Neuronal stem cell (in vitro differentiated cells): ENCODE results near the gene GATA3.
A peak's percentile ranks its signal among the peaks of the same experiment; 100 is the strongest.

Experiments
- DNase-seq: peaks from one replicate; pipeline ENCODE4 v3.0.0-alpha.2; 2013; ENCODE audit warnings: low spot score
- H2AFZ ChIP-seq: one replicate; pipeline ENCODE4 v1.6.1; 2013; ENCODE audit warnings: mild to moderate bottlenecking, low read length, inconsistent platforms
- H2AK5ac ChIP-seq: 2 replicates; pipeline ENCODE4 v1.6.1; 2013; ENCODE audit warnings: low read depth, mild to moderate bottlenecking, inconsistent platforms, low read length, moderate library complexity, mixed read lengths
- H2BK120ac ChIP-seq: 2 replicates; pipeline ENCODE4 v1.6.1; 2013; ENCODE audit warnings: low read depth, mild to moderate bottlenecking, inconsistent platforms, low read length, moderate library complexity, mixed read lengths
- H2BK12ac ChIP-seq: one replicate; pipeline ENCODE4 v1.6.1; 2013; ENCODE audit warnings: low read length, inconsistent platforms
- H2BK15ac ChIP-seq: 2 replicates; pipeline ENCODE4 v1.6.1; 2013; ENCODE audit warnings: mild to moderate bottlenecking, low read length, inconsistent platforms, mixed read lengths
- H2BK5ac ChIP-seq: one replicate; pipeline ENCODE4 v1.6.1; 2013; ENCODE audit warnings: inconsistent platforms, mild to moderate bottlenecking, low read length, moderate library complexity
- H3K14ac ChIP-seq: one replicate; pipeline ENCODE4 v1.6.1; 2013; ENCODE audit warnings: low read length, inconsistent platforms
- H3K18ac ChIP-seq: 2 replicates; pipeline ENCODE4 v1.6.1; 2013; ENCODE audit warnings: low read length, inconsistent platforms
- H3K23ac ChIP-seq: 2 replicates; pipeline ENCODE4 v1.6.1; 2013; ENCODE audit warnings: low read depth, mild to moderate bottlenecking, mixed read lengths, low read length, inconsistent platforms; ENCODE audit not compliant: poor library complexity
- H3K27ac ChIP-seq: replicated peaks from 3 replicates; pipeline ENCODE4 v1.5.1; 2013; ENCODE audit warnings: low read length, inconsistent platforms
- H3K27me3 ChIP-seq, 3 experiments: 2 replicates each; pipeline ENCODE4 v1.6.1; 2013; ENCODE audit warnings: low read length in 3 of 3, mild to moderate bottlenecking in 2 of 3, inconsistent platforms in 1 of 3, low read depth in 1 of 3, mixed read lengths in 1 of 3, moderate library complexity in 1 of 3; ENCODE audit not compliant: control insufficient read depth in 3 of 3, insufficient read depth in 3 of 3
- H3K36me3 ChIP-seq, 2 donors: replicated peaks in 1 of 2; 2 replicates each; pipeline ENCODE4 v1.6.1; 2013; ENCODE audit warnings: low read length in 2 of 2; ENCODE audit not compliant: control insufficient read depth in 2 of 2, insufficient read depth in 2 of 2
- H3K4ac ChIP-seq: 2 replicates; pipeline ENCODE4 v1.6.1; 2013; ENCODE audit warnings: inconsistent platforms, mild to moderate bottlenecking, low read length, moderate library complexity
- H3K4me1 ChIP-seq, 2 donors: 1 replicate in 1 of 2; 2 replicates in 1 of 2; pipeline ENCODE4 v1.6.1; 2013; ENCODE audit warnings: low read length in 2 of 2, low read depth in 1 of 2; ENCODE audit not compliant: control insufficient read depth in 2 of 2, insufficient read depth in 1 of 2
- H3K4me2 ChIP-seq: one replicate; pipeline ENCODE4 v1.6.1; 2013; ENCODE audit warnings: mild to moderate bottlenecking, low read length, inconsistent platforms; ENCODE audit not compliant: insufficient read depth, poor library complexity, severe bottlenecking
- H3K4me3 ChIP-seq, 2 donors: 2 replicates each; pipeline ENCODE4 v1.5.1; 2013; ENCODE audit warnings: low read length in 2 of 2, mild to moderate bottlenecking in 2 of 2, inconsistent platforms in 1 of 2, moderate library complexity in 1 of 2
- H3K79me1 ChIP-seq: one replicate; pipeline ENCODE4 v1.6.1; 2013; ENCODE audit warnings: low read depth, mild to moderate bottlenecking, inconsistent platforms, low read length, moderate library complexity
- H3K9ac ChIP-seq: one replicate; pipeline ENCODE4 v1.6.1; 2013; ENCODE audit warnings: mild to moderate bottlenecking, low read depth, low read length, inconsistent platforms; ENCODE audit not compliant: poor library complexity
- H3K9me3 ChIP-seq, 2 donors: replicated peaks in 1 of 2; 2 replicates each; pipeline versions ENCODE3 to v1.6.1; 2013; ENCODE audit warnings: low read length in 2 of 2, mild to moderate bottlenecking in 2 of 2, inconsistent platforms in 1 of 2, low read depth in 1 of 2, mixed read lengths in 1 of 2, moderate library complexity in 1 of 2; ENCODE audit not compliant: control insufficient read depth in 2 of 2, insufficient read depth in 1 of 2
- H4K8ac ChIP-seq: one replicate; pipeline ENCODE4 v1.6.1; 2013; ENCODE audit warnings: low read depth, mild to moderate bottlenecking, inconsistent platforms, low read length, moderate library complexity
- H4K91ac ChIP-seq: one replicate; pipeline ENCODE4 v1.6.1; 2013; ENCODE audit warnings: low read length, low read depth, mild to moderate bottlenecking, inconsistent platforms; ENCODE audit not compliant: poor library complexity
- WGBS, 2 donors: extraction: QIAGEN DNeasy Blood & Tissue Kit; methylation state at CpG; one replicate each; pipeline ENCODE4 v1.1.7; 2013; ENCODE audit warnings: missing lambda C conversion rate in 2 of 2, mixed read lengths in 1 of 2; ENCODE audit not compliant: insufficient read length in 2 of 2, insufficient replicate concordance in 1 of 2; ENCODE audit errors: extremely low coverage in 2 of 2; 5-methylcytosine and 5-hydroxymethylcytosine counted together

The GATA3 gene

DNA sequence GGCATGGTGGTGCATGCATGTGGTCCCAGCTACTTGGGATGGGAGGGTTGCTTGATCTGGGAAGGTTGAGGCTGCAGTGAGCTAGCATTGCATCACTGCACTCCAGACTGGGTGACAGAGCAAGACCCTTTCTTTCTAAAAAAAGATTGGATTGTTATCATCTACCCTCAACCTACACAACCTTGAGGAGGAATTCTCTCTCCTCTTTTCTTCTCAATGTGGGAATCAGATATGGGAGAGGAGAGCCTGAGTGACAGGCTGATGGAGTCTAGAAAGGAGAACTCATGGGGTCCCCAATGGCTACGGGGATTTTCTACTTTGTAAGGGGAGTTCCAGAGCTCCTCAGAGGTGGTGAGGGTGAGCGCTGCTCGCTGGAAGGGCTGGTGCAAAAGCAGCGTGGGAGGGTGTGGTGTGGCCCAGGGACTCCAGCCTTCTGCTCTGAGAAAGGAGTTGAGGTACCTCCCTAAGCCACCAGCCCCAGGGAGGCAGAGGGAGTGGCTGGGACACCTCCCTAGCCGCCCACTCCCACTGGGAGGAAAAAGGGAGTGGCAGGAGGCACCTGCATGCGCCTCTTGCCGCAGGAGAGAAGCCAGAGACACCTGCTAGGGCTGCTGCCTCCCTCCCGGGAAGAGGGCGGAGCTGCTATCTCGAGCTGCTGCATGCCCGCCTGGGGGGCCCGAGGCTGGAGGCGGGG, 48.4 kb downstream of the GATA3 start:
- Histone ChIP-seq H2BK5ac (no peak overlapping the region), H4K8ac (no peak overlapping the region), H3K36me3 (no peaks in the 10 kb centered on the region), H3K27ac (no peak overlapping the region), H3K4ac (no peak overlapping the region), H2AK5ac (no peak overlapping the region), H2BK15ac (peak overlapping the region; percentile 7), H3K14ac (no peak overlapping the region), H4K91ac (no peak overlapping the region), H3K79me1 (no peaks in the 10 kb centered on the region), H3K9ac (no peak overlapping the region), H3K18ac (peak overlapping the region; percentile 67), H2BK12ac (no peak overlapping the region), H3K23ac (no peak overlapping the region), H3K4me1 (peaks cover 0 to 9% of the 10 kb centered on the region in 2 donors), H3K4me3 (no peak overlapping the region), H2BK120ac (no peak overlapping the region), H3K27me3 (peaks cover 0 to 13% (median 0%) of the 10 kb centered on the region in 3 experiments), H2AFZ (no peak overlapping the region), H3K4me2 (no peak overlapping the region), H3K9me3 (no peaks in the 10 kb centered on the region)
- no CpG with 5 or more reads among the region's 13 CpGs for WGBS, 2 donors
- no peak for DNase-seq

- H3K18ac ChIP-seq = no peak overlapping the region
- no peaks in the 10 kb centered on the region for H3K9me3 ChIP-seq
- H3K79me1 ChIP-seq = no peaks in the 10 kb centered on the region
- WGBS, 2 donors = no CpG with 5 or more reads among the region's 8 CpGs
- no peak overlapping the region for H2BK120ac ChIP-seq
- H3K4ac ChIP-seq = no peak overlapping the region
- no peak overlapping the region for H3K4me2 ChIP-seq
- H2BK5ac ChIP-seq = no peak overlapping the region
- H3K27ac ChIP-seq = no peak overlapping the region
- H2AFZ ChIP-seq = no peak overlapping the region
- no peak overlapping the region for H3K4me3 ChIP-seq
- H3K9ac ChIP-seq = no peak overlapping the region
- no peaks in the 10 kb centered on the region for H3K36me3 ChIP-seq
- no peak overlapping the region for H3K14ac ChIP-seq
- H4K91ac ChIP-seq = no peak overlapping the region
- H2BK12ac ChIP-seq = no peak overlapping the region
- no peak overlapping the region for H2AK5ac ChIP-seq
- H3K23ac ChIP-seq = no peak overlapping the region
- no peak for DNase-seq
- peaks cover 0 to 9% of the 10 kb centered on the region in 2 donors for H3K4me1 ChIP-seq
- H2BK15ac ChIP-seq = no peak overlapping the region
- peaks cover 0 to 13% (median 0%) of the 10 kb centered on the region in 3 experiments for H3K27me3 ChIP-seq
- no peak overlapping the region for H4K8ac ChIP-seq
Measured at GRCh38 chr10:8103543-8103942, 49.1 kb downstream of the GATA3 start.

DNA sequence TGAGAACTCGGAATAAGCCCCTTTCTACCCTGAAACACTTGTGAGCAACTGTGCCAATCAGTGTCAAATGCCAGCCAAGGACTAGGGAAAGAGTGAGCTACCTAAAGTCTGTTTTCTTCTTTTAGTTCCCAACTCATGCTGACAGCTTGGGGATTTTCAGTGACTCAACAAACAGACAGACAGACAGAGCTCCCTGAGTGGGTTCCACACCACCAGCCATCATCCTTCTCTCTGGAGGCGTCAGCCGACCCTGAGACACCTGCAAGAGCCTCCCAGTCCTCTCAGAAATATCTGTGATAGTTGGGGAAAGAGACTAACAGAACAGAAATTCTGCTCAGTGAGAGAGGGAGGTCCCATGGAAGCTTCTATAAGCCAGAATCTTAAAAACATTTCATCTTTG, 49.5 kb downstream of the GATA3 start:
- H4K91ac ChIP-seq = no peak overlapping the region
- no peak overlapping the region for H2AK5ac ChIP-seq
- peaks cover 0 to 9% of the 10 kb centered on the region in 2 donors for H3K4me1 ChIP-seq
- no peak overlapping the region for H3K18ac ChIP-seq
- H3K9ac ChIP-seq = no peak overlapping the region
- peaks cover 0 to 13% (median 0%) of the 10 kb centered on the region in 3 experiments for H3K27me3 ChIP-seq
- H3K9me3 ChIP-seq = no peaks in the 10 kb centered on the region
- no peak overlapping the region for H3K14ac ChIP-seq
- no peak for DNase-seq
- no peak overlapping the region for H2AFZ ChIP-seq
- H2BK15ac ChIP-seq = no peak overlapping the region
- no peak overlapping the region for H3K23ac ChIP-seq
- no peak overlapping the region for H2BK12ac ChIP-seq
- H4K8ac ChIP-seq = no peak overlapping the region
- no peaks in the 10 kb centered on the region for H3K79me1 ChIP-seq
- H3K4ac ChIP-seq = no peak overlapping the region
- no peak overlapping the region for H3K27ac ChIP-seq
- no peaks in the 10 kb centered on the region for H3K36me3 ChIP-seq
- no CpG with 5 or more reads among the region's 3 CpGs for WGBS, 2 donors
- H2BK120ac ChIP-seq = no peak overlapping the region
- H3K4me3 ChIP-seq = no peak overlapping the region
- no peak overlapping the region for H2BK5ac ChIP-seq
- H3K4me2 ChIP-seq = no peak overlapping the region

- no peak for DNase-seq
- no peak overlapping the region for H4K91ac ChIP-seq
- H2BK5ac ChIP-seq = no peak overlapping the region
- no peak overlapping the region for H2AFZ ChIP-seq
- no peak overlapping the region for H3K9ac ChIP-seq
- no peak overlapping the region for H3K4me3 ChIP-seq
- H3K18ac ChIP-seq = no peak overlapping the region
- peaks cover 0 to 9% of the 10 kb centered on the region in 2 donors for H3K4me1 ChIP-seq
- H3K27me3 ChIP-seq = peaks cover 0 to 13% (median 0%) of the 10 kb centered on the region in 3 experiments
- no peak overlapping the region for H2BK15ac ChIP-seq
- H3K36me3 ChIP-seq = no peaks in the 10 kb centered on the region
- no peak overlapping the region for H3K23ac ChIP-seq
- H3K79me1 ChIP-seq = no peaks in the 10 kb centered on the region
- no peak overlapping the region for H3K4me2 ChIP-seq
- H2BK120ac ChIP-seq = no peak overlapping the region
- no peak overlapping the region for H2AK5ac ChIP-seq
- no peak overlapping the region for H3K14ac ChIP-seq
- no peak overlapping the region for H3K4ac ChIP-seq
- H3K9me3 ChIP-seq = no peaks in the 10 kb centered on the region
- no peak overlapping the region for H3K27ac ChIP-seq
- no peak overlapping the region for H4K8ac ChIP-seq
- no peak overlapping the region for H2BK12ac ChIP-seq
- no CpG with 5 or more reads among the region's 7 CpGs for WGBS, 2 donors
Measured at GRCh38 chr10:8104721-8105120, 50.2 kb downstream of the GATA3 start.
